ENCODE results near the gene SMURF2. TPM values are rescaled to one million over a fixed set of nuclear protein-coding genes. Genes with fewer than 3 reads are reported as not detected.

SMURF2 gene
- total and polyA plus RNA-seq, 9 of the 15 experiments (the other 6 are each of a cell fraction or from before 2014, with no cell fraction given) = 3.8 to 22.0 (median 14.8) TPM

- no peak for TF ChIP-seq PBX2 (CRISPR knock-in tag; IDR thresholded peaks at IDR 0.05; ENCODE audit: low read depth)
- peak; percentile 61 for TF ChIP-seq PBX2 (tag; conservative IDR thresholded peaks at IDR 0.05; ENCODE audit: low read depth)
- no peak for TF ChIP-seq LCOR (CRISPR knock-in tag; IDR thresholded peaks at IDR 0.05)
- peak; percentile 54 for TF ChIP-seq DACH1 (IDR thresholded peaks at IDR 0.05; ENCODE audit: partially characterized antibody)
- peak in 1 of 2 experiments; percentile 8; a peak in 1 of 4 replicates for TF ChIP-seq FOXK2 (conservative IDR thresholded peaks at IDR 0.05 in 1 of 2, IDR thresholded peaks at IDR 0.05 in 1 of 2; ENCODE audit: low read depth in 2 of 2)
- TF ChIP-seq SIN3A (IDR thresholded peaks at IDR 0.05; ENCODE audit: borderline replicate concordance in 2 of 2, control insufficient read depth in 1 of 2, low read depth in 2 of 2, low read length in 2 of 2) = peak in 1 of 2 experiments; percentile 92; a peak in 3 of 4 replicates
- TF ChIP-seq ZBTB43 (CRISPR knock-in tag; IDR thresholded peaks at IDR 0.05) = no peak
- TF ChIP-seq ZNF3 (CRISPR knock-in tag; IDR thresholded peaks at IDR 0.05) = no peak
- peak; percentile 73 for TF ChIP-seq RFX1 (IDR thresholded peaks at IDR 0.05)
- peak; percentile 20 to 21; a peak in 2 of 4 replicates for TF ChIP-seq RAD21 (CRISPR knock-in tag; conservative IDR thresholded peaks at IDR 0.05 in 1 of 2, IDR thresholded peaks at IDR 0.05 in 1 of 2)
- peak in 1 of 2 experiments; percentile 77; a peak in 2 of 4 replicates for TF ChIP-seq HDAC1 (IDR thresholded peaks at IDR 0.05)
- TF ChIP-seq NKRF (IDR thresholded peaks at IDR 0.05; ENCODE audit: borderline replicate concordance) = peak; percentile 86
- TF ChIP-seq POLR2B (IDR thresholded peaks at IDR 0.05; ENCODE audit: low read depth, partially characterized antibody) = no peak
- peak; percentile 8 for TF ChIP-seq MEIS2 (IDR thresholded peaks at IDR 0.05; ENCODE audit: partially characterized antibody)
- TF ChIP-seq ATF6 (CRISPR knock-in tag; IDR thresholded peaks at IDR 0.05) = 0 out of 2 replicates have a peak, but pooled peaks have one; percentile 78
- peak; percentile 13 for TF ChIP-seq RBM39 (optimal IDR thresholded peaks at IDR 0.05; ENCODE audit: low read depth, low read length)
- TF ChIP-seq TCF3 (CRISPR knock-in tag; IDR thresholded peaks at IDR 0.05) = 0 out of 2 replicates have a peak, but pooled peaks have one; percentile 11
These were observed 154.7 kb downstream of the SMURF2 start (continued) for GRCh38 chr17:64507413-64507782.

Measured in K562 (cell line).